GM18909 (cell line): ENCODE results near the gene KLK15.

ENCODE experiments used
- ATAC-seq: cut with Tn5 transposase; IDR thresholded peaks from one replicate; pipeline ENCODE4 v1.9.1; 2021; ENCODE audit warnings: mild to moderate bottlenecking; ENCODE audit not compliant: unreplicated experiment, poor library complexity

Gene KLK15

DNA sequence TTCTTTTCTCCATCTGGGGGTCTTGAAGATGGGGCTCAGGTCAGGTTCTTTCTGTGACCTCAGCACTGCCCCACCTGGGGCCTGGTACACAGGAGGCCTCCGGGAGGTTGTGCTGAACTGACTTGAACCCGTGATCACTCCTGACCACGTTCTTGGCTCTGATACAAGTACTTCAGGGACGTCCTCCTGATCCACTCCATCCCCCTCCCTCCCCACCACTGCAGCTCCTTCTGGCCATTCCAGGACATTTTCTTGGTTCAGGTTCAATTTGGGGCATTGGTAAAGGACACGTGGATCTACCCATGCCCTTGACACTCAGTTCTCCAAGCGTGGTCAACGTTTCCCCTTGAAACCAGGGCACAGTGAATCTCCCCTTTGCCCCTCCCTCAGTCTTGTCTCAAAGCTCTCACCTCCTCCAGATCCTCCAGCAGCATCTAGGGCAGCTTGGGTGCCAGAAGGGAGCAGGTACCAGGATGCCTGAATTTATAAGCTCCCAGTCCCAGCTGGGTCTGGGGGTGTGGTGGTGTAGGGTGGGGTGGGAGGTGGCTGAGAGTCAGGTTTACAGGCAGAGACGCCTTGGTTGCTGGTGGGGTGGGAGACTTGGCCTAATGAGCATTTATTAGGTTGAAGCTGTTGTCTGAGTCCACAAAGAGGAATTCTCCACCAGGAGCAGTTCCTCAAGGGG, at the start of gene KLK15:
Gene KLK15, minus strand, starts transcription at position 458 of the 685 bp plus-strand sequence. CDS start 2,082 bp downstream, outside the sequence.
- ATAC-seq, result no peak

DNA sequence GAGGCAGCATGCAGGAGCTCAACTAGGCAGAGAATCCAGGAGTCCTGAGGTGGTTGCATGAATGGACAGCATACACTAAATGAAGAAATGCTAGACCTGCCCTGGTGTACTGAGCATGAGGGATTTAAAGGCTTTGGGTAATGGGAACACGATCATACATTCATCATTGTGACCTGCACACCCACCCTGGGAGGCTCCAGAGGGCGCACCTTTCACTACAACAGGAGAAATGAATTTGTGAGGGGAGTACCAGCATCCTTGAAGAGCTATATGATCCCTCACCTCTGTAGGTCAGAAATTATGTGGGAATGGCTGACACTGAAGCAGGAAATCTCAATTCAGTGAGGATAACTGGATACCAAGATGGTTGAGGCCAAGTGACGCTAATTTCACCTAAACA, 48.8 kb upstream of the KLK15 start:
- ATAC-seq, result no peak

DNA sequence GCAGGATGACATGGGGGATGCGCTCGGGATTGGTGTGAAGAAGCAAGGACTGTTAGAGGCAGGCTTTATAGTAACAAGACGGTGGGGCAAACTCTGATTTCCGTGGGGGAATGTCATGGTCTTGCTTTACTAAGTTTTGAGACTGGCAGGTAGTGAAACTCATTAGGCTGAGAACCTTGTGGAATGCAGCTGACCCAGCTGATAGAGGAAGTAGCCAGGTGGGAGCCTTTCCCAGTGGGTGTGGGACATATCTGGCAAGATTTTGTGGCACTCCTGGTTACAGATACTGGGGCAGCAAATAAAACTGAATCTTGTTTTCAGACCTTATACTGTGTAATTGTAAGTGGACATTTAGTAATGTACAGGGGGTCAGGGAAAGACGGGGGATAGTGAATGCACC, 46.9 kb upstream of the KLK15 start:
- ATAC-seq, result no peak

DNA sequence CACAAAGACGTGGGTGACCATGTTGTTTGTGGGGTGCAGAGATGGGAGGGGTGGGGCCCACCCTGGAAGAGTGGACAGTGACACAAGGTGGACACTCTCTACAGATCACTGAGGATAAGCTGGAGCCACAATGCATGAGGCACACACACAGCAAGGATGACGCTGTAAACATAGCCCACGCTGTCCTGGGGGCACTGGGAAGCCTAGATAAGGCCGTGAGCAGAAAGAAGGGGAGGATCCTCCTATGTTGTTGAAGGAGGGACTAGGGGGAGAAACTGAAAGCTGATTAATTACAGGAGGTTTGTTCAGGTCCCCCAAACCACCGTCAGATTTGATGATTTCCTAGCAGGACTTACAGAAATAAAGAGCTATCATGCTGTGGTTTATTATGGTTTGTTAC, 45.5 kb upstream of the KLK15 start:
- no peak for ATAC-seq

DNA sequence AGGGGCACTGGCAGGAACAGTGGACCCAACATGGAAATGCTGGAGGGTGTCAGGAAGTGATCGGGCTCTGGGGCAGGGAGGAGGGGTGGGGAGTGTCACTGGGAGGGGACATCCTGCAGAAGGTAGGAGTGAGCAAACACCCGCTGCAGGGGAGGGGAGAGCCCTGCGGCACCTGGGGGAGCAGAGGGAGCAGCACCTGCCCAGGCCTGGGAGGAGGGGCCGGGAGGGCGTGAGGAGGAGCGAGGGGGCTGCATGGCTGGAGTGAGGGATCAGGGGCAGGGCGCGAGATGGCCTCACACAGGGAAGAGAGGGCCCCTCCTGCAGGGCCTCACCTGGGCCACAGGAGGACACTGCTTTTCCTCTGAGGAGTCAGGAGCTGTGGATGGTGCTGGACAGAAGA, 44.0 kb upstream of the KLK15 start:
- no peak for ATAC-seq

GRCh38 chr19:50876456-50876855, 43.1 kb upstream of the KLK15 start:
- ATAC-seq, result no peak

DNA sequence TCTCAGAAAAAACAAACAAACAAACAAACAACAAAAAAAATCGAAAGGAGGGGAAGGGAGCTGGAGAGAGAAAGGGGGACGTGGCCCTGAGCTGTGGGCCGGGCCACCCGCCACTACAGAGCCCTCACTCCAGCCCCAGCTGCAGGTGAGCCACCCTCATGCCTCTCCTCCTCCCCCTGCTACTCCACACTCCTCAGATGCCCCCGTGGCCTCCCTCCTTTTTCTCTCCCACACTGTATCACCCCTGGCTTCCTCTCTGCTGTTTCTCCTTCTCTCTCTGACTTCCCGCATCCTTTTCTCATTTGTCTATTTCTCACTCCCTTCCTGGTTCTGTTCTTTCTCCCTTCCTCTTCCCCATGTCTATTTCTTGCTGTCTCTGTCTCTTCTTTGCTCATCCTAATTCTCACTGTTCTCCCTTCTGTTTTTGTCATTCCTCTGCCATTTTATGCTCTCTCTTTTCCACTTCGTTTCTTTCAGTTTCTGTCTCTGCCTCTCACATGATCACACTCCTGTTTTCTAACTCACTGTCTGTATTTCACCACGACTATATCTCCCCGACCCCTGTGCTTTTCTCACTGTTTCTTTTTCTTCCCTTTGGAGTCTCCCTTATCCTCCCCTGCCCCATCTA, 42.5 kb upstream of the KLK15 start:
- no peak for ATAC-seq

- no peak for ATAC-seq
These were observed 40.8 kb upstream of the KLK15 start for GRCh38 chr19:50874211-50874610.

- ATAC-seq, result no peak
These were observed 39.7 kb upstream of the KLK15 start, which contains the start of gene KLK2 for GRCh38 chr19:50873056-50873455. KLK2 (plus strand) TSS chr19:50873439; CDS start chr19:50873474, 35 bp downstream.

- ATAC-seq, result no peak
These were observed 37.2 kb upstream of the KLK15 start for GRCh38 chr19:50870417-50871089.

DNA sequence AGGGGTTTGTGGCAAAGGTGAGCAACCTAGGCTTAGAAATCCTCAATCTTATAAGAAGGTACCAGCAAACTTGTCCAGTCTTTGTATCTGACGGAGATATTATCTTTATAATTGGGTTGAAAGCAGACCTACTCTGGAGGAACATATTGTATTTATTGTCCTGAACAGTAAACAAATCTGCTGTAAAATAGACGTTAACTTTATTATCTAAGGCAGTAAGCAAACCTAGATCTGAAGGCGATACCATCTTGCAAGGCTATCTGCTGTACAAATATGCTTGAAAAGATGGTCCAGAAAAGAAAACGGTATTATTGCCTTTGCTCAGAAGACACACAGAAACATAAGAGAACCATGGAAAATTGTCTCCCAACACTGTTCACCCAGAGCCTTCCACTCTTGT, 36.1 kb upstream of the KLK15 start:
- no peak for ATAC-seq

- no peak for ATAC-seq
These were observed 28.3 kb upstream of the KLK15 start for GRCh38 chr19:50861496-50862286.

DNA sequence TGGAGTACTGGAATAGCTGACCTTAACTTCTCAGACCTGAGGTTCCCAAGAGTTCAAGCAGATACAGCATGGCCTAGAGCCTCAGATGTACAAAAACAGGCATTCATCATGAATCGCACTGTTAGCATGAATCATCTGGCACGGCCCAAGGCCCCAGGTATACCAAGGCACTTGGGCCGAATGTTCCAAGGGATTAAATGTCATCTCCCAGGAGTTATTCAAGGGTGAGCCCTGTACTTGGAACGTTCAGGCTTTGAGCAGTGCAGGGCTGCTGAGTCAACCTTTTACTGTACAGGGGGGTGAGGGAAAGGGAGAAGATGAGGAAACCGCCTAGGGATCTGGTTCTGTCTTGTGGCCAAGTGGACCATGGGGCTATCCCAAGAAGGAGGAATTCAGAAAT, 27.6 kb upstream of the KLK15 start:
- no peak for ATAC-seq

GRCh38 chr19:50859849-50860248, 26.5 kb upstream of the KLK15 start:
- no peak for ATAC-seq

GRCh38 chr19:50858886-50859285, 25.5 kb upstream of the KLK15 start:
- no peak for ATAC-seq

GRCh38 chr19:50857366-50857765, 24.0 kb upstream of the KLK15 start:
- ATAC-seq, result no peak

GRCh38 chr19:50854636-50855410, 21.4 kb upstream of the KLK15 start, which contains the start of gene KLK3:
KLK3 (plus strand) TSS chr19:50854915; CDS start chr19:50854956, 41 bp downstream.
- no peak for ATAC-seq

DNA sequence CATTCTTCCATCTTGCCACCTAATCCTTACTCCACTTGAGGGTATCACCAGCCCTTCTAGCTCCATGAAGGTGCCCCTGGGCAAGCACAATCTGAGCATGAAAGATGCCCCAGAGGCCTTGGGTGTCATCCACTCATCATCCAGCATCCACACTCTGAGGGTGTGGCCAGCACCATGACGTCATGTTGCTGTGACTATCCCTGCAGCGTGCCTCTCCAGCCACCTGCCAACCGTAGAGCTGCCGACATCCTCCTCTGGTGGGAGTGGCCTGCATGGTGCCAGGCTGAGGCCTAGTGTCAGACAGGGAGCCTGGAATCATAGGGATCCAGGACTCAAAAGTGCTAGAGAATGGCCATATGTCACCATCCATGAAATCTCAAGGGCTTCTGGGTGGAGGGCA, 18.2 kb upstream of the KLK15 start:
- no peak for ATAC-seq

GRCh38 chr19:50850738-50851137, 17.4 kb upstream of the KLK15 start:
- no peak for ATAC-seq
